ENCODE data around the gene PKP2. TPM values are rescaled to one million over a fixed set of nuclear protein-coding genes. Genes with fewer than 3 reads are reported as not detected.

Gene PKP2
- total and polyA plus RNA-seq, 2 of the 4 experiments (the other 2 are of a cell fraction) = 0.10 to 0.18 TPM

GRCh38 chr12:32893458-32893857, 3.1 kb downstream of the PKP2 start:
- H3K23ac ChIP-seq (ENCODE audit: low read depth, low read length) = no peak overlapping the region
- no peaks in the 10 kb centered on the region for H3K36me3 ChIP-seq (ENCODE audit: control insufficient read depth, insufficient read depth, low read length)
- no peak overlapping the region for H2AFZ ChIP-seq (replicated peaks; ENCODE audit: low read length, poor library complexity)
- no peak overlapping the region for H2BK15ac ChIP-seq (ENCODE audit: low read depth, low read length)
- H3K56ac ChIP-seq (ENCODE audit: extremely low read depth, insufficient read depth, low read length) = no peak overlapping the region
- no peak overlapping the region for H4K5ac ChIP-seq (ENCODE audit: low read depth, low read length)
- H4K20me1 ChIP-seq (ENCODE audit: insufficient read depth, low read length) = no peaks in the 10 kb centered on the region
- H3K4me2 ChIP-seq (ENCODE audit: low read depth, low read length) = no peak overlapping the region
- H3K79me1 ChIP-seq (ENCODE audit: low read depth in 1 of 2, low read length in 2 of 2) = no peaks in the 10 kb centered on the region
- ATAC-seq (ENCODE audit: low read depth) = no peak
- no peak overlapping the region for H2BK20ac ChIP-seq (ENCODE audit: low read depth, low read length)
- H3K4me1 ChIP-seq (ENCODE audit: control insufficient read depth, insufficient read depth, low read length) = no peaks in the 10 kb centered on the region
- WGBS, 2 experiments (ENCODE audit: extremely low coverage in 2 of 2, insufficient read length in 1 of 2) = no CpG with 5 or more reads among the region's 2 CpGs
- H2AK5ac ChIP-seq (ENCODE audit: low read depth, low read length) = no peak overlapping the region
- DNase-seq = no peak
- dilution Hi-C loops (cut with HindIII; ENCODE audit: low sequenced_read_pairs, unreplicated experiment) = no loop called here
- no peak overlapping the region for H3K27ac ChIP-seq (ENCODE audit: insufficient read depth, low read length)
- no peak overlapping the region for H3K14ac ChIP-seq (replicated peaks; ENCODE audit: low read depth, low read length)
- no peak overlapping the region for H3K18ac ChIP-seq (ENCODE audit: low read depth, low read length)
- H4K91ac ChIP-seq (ENCODE audit: insufficient read depth, low read depth, low read length) = no peak overlapping the region
- TF ChIP-seq MAFK (IDR thresholded peaks at IDR 0.05; ENCODE audit: low read depth, low read length) (no peak), MAZ (IDR thresholded peaks at IDR 0.05; ENCODE audit: borderline replicate concordance, low read depth, low read length) (no peak), RFX5 (IDR thresholded peaks at IDR 0.05; ENCODE audit: low read depth, low read length) (no peak), NFE2L2 (IDR thresholded peaks at IDR 0.05; ENCODE audit: low read depth, low read length) (no peak), MXI1 (IDR thresholded peaks at IDR 0.05; ENCODE audit: borderline replicate concordance, low read depth, low read length) (no peak), CHD1 (IDR thresholded peaks at IDR 0.05; ENCODE audit: low read depth, low read length) (no peak), FOS (IDR thresholded peaks at IDR 0.05; ENCODE audit: low read depth, low read length) (no peak), CTCF (conservative IDR thresholded peaks at IDR 0.05; ENCODE audit: low read depth, low read length) (no peak), SMC3 (IDR thresholded peaks at IDR 0.05; ENCODE audit: low read depth, low read length) (no peak), ELK1 (IDR thresholded peaks at IDR 0.05; ENCODE audit: borderline replicate concordance, low read depth, low read length) (no peak), CEBPB (IDR thresholded peaks at IDR 0.05; ENCODE audit: low read depth, low read length) (no peak), RCOR1 (IDR thresholded peaks at IDR 0.05; ENCODE audit: insufficient replicate concordance, low read length) (no peak), POLR2A (IDR thresholded peaks at IDR 0.05; ENCODE audit: low read depth, low read length) (no peak), RAD21 (IDR thresholded peaks at IDR 0.05; ENCODE audit: low read length) (no peak)
- CTCF ChIA-PET = no interaction called here
- peaks cover 2% of the 10 kb centered on the region; the same call in 1 of the 2 replicates for H3K9me3 ChIP-seq (ENCODE audit: control insufficient read depth, insufficient read depth, low read length)
- H3K9ac ChIP-seq (ENCODE audit: low read depth, low read length) = no peak overlapping the region
- POLR2A ChIA-PET (ENCODE audit: unreplicated experiment) = no interaction called here
- H2BK5ac ChIP-seq (ENCODE audit: low read depth, low read length, poor library complexity, severe bottlenecking) = no peak overlapping the region
- BruUV-seq (replicated peaks) = no TSS peak
- no peak overlapping the region for H3K4me3 ChIP-seq (ENCODE audit: insufficient read depth, low read depth, low read length)
- H2AK9ac ChIP-seq (replicated peaks; ENCODE audit: low read depth, low read length, poor library complexity) = no peak overlapping the region
- intact Hi-C loops (cut with micrococcal nuclease) = no loop called here
- H4K8ac ChIP-seq (ENCODE audit: low read depth in 2 of 2, low read length in 2 of 2) = no peak overlapping the region
- peaks cover 18% of the 10 kb centered on the region for H3K27me3 ChIP-seq (ENCODE audit: control insufficient read depth, insufficient read depth, low read length)
- H3K9me1 ChIP-seq (ENCODE audit: insufficient read depth, low read length) = no peaks in the 10 kb centered on the region
- no peak overlapping the region for H2BK120ac ChIP-seq (ENCODE audit: low read depth, low read length)
- H3K4ac ChIP-seq (ENCODE audit: low read depth, low read length) = no peak overlapping the region
- in situ Hi-C loops (cut with MboI; ENCODE audit: low sequenced_read_pairs) = no loop called here
